GM18505 (cell line): Measurements from ENCODE around the gene TMEM59L.

ENCODE experiments used
- ATAC-seq: cut with Tn5 transposase; IDR thresholded peaks from one replicate; pipeline ENCODE4 v1.9.1; 2021; ENCODE audit not compliant: unreplicated experiment
- POLR2A ChIP-seq: IDR thresholded peaks from 4 replicates; pipeline ENCODE4 v1.6.1; 2011; ENCODE audit warnings: borderline replicate concordance; ENCODE audit not compliant: insufficient read depth, insufficient read length; ENCODE audit errors: extremely low read depth

TMEM59L gene

DNA sequence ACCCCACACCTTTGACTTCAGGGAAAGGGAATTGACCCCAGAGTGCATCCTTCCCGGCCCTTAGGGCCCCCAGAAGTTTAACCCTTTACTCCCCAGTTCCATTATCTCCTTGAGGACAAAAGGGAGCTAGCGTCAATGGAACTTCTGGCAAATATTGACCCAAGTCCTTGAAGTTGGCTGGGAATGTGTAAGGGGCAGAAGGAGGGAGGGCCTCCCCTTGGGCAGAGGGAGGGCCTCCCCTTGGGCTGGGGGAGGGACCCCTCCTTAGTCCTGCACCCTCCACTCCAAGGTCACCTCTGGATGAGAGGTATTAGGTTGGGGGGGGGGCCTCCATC, 3.0 kb upstream of the TMEM59L start:
- no peak for TF ChIP-seq POLR2A
- ATAC-seq = no peak

GRCh38 chr19:18610245-18610555, 2.5 kb upstream of the TMEM59L start:
- no peak for TF ChIP-seq POLR2A
- no peak for ATAC-seq

DNA sequence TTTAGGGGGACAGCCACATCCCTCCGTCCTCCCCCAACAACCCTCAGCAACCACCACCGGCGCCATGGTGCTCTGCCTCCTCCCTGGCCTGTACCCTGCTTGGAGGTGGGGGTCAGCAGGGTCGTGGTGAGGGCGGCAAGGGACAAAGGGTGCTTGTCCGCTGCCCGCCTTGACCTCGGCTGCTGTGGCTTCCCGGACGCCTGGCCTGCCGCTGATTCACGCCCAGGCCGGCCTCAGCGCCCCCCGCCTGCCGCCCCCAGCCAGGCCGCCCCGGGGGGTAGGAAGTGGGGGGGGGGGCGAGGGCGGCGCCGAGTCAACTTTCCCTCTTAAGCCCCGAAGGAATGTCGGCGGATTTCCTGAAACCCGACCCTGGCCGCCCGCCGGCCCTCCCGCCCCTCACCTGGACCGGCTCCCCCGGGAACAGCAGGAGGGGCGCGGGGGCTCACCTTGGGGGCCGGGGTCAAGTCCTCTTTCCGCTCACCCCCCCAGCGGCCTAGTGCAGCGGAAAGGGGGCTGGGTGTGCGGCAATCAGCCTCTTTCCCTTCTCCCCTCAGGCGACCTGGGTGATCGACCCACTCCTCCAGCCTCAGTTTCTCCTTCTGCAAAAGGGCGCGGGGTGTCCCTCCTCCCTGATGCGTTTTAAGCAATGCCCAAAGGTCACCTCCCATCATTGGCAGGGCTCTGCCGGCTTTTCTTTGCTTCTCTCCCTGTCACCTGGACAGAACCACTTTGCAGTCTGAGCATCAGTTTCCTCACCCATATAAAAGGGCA, 1.9 kb upstream of the TMEM59L start:
- TF ChIP-seq POLR2A = no peak
- ATAC-seq = no peak

DNA sequence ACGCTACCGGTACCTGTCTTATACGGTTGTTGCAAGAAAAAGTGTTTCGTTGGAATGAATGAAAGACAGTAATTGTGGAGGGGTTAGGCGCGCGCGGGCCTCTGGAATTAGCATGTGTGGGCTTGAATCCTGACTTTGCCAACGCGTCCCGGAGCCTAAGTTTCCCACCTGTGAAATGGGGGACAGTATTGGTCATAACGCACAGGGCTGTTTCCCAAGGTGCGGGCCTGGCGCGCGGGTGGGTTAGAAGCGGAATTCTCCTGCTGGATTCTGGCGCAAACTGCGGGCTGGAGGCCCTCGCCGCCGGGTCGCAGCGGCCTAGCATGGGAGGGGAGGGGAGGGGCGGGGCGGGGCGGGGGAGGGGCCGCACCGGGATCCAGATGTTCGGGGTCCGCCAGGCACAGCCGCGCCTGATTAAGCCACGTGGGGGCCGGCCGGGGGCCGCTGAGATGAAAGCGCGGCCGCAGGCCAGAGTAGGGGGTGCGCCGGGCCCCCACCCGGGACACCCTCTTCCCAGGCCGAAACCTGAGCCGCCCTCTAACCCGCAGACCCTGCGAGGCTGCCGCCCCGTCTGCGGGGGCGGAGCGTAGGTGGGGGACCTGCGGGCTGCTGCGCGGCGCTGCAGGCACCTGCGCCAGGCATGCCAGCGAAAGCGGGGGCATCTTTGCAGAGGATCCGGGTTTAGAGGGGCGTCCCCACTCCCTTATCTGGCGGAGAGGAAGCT, 1.2 kb upstream of the TMEM59L start:
- ATAC-seq = no peak
- no peak for TF ChIP-seq POLR2A

DNA sequence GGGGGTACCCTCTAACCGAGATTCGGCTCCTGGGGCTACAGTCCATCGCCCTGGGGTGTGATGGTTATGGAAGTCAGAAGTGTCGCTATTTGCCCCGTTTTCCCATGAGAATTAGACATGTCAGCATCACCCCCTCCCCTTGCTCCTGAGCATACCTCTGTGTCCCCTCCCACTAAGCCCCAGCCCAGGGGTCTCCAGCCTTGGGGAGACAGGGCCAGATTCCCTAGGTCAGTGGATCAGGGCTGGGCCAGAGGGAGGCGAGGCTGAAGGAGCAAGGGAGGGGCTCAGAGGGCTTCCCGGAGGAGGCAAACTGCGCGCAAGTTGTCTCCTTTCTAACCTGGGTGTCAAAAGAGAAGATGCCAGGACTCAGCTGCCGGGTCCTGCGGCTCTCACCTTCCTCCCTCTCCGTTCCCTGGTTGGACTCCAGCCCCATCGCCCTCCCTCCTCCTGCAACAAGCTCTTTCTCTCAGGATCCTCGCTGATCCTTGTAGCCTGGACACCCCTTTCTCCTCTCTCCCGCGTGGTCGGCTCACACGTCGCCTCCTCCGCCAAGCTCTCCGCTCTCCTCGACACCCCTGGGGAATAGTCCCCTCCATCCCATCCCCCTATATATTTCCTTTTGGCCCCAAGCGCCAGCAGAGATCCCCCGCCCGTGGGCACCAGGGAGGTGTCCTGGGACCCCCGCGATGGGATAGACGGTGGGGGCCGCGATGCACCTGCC, 459 bp upstream of the TMEM59L start:
- no peak for TF ChIP-seq POLR2A
- no peak for ATAC-seq

- ATAC-seq = no peak
- TF ChIP-seq POLR2A = no peak
Measured at GRCh38 chr19:18613589-18614234, 1.0 kb downstream of the TMEM59L start.

DNA sequence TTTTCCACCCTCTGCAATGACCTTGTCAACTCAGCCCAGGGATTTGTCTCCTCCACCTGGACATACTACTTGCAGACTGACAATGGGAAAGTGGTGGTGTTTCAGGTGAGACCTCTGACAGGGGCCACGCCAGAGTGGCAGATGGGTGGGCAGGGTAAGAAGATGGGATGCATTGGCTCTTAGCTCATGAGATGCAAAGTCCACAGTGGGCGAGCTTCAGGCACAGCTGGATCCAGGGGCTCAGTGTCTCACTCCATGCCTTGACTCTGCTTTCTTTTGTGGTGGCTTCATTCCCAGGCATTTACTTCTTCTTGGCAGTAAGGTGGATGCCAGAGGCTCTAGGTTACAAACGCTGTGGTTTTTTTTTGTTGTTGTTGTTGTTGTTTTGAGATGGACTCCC, 3.4 kb downstream of the TMEM59L start:
- TF ChIP-seq POLR2A = no peak
- no peak for ATAC-seq

DNA sequence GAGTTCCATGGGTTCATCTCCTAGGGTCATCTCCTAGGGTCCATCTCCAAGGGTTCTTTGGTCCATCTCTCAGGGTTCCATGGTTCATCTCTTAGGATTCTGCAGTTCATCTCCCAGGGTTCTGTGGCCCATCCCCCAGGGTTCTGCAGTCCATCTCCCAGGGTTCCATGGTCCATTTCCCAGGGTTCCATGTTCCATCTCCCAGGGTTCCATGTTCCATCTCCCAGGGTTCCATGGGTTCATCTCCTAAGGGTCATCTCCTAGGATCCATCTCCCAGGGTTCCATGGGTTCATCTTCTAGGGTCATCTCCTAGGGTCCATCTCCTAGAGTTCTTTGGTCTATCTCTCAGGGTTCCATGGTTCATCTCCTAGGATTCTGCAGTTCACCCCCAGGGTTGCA, 4.9 kb downstream of the TMEM59L start:
- no peak for TF ChIP-seq POLR2A
- no peak for ATAC-seq

DNA sequence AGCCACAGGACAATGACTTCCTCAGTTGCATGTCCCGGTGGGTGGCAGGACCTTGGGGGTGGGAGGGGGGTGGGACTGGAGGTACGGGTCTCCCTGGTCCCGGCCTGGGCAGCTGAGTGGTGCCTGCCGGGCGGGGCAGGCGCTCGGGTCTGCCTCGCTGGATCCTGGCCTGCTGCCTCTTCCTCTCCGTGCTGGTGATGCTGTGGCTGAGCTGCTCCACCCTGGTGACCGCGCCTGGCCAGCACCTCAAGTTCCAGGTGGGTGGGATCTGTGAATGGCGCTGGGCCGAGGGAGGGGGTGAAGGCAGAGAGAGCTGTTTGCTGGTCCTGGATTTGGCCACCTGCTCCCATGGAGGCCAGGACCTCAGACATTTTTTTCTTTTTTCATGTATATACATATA, 5.6 kb downstream of the TMEM59L start:
- no peak for ATAC-seq
- TF ChIP-seq POLR2A = no peak

GRCh38 chr19:18620311-18620710, 7.6 kb downstream of the TMEM59L start:
- TF ChIP-seq POLR2A = no peak
- no peak for ATAC-seq

DNA sequence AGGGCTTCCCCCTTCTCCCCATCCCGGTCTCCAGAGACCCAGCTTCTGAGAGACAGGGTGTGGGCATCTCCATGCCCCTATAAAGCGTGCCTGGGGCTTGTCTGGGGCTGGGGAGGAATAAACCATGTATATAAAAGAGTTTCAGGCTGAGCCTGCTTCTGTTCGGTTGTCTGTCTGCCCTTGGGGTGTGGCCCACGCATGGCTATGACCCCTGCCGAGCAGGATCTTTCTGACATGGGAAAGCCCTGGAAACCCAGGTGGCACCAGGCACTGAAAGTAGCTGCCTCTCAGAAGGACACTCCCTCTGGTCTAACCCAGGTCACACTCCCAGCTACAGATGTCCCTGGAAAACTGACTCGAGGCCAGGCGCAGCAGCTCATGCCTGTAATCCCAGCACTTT, 8.2 kb downstream of the TMEM59L start:
- no peak for ATAC-seq
- no peak for TF ChIP-seq POLR2A

DNA sequence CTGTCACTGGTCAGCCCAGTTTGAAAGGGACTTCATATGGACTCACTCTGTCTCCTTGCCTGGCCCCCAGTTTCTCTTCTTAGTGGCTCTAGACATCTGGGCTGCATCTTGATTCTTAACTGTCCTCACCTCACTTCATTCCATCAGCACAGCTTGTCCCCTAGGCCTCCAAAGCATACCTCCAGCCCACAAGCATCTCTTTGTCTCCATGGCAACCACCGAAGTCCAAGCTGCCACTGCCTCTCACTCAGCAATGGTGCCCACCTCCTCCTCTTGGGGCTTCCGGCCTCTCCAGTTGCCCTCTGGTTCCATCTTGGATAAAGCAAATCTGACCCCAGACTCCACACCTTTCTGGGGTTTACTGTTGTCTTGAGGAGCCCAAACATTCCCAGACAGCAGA, 14.2 kb downstream of the TMEM59L start:
- no peak for ATAC-seq
- TF ChIP-seq POLR2A = no peak
